HepG2 (cell line): ENCODE results near the gene USP1. TPM values are rescaled to one million over a fixed set of nuclear protein-coding genes. Genes with fewer than 3 reads are reported as not detected.

Experiments used
- ATAD3A ChIP-seq: sonication (generic); formaldehyde crosslinking; IDR thresholded peaks from 2 replicates; pipeline ENCODE4 v1.4.0; 2020; ENCODE audit warnings: missing genetic modification reagents
- BCL6 ChIP-seq: IDR thresholded peaks from 2 replicates; pipeline ENCODE4 v1.6.1; 2016; ENCODE audit warnings: missing genetic modification reagents, missing compliant biosample characterization
- HNRNPLL ChIP-seq: fragments of 200-400 bp; formaldehyde crosslinking; IDR thresholded peaks from 2 replicates; pipeline ENCODE4 v1.6.1; 2017; ENCODE audit warnings: mild to moderate bottlenecking, low read depth, low read length; ENCODE audit not compliant: poor library complexity, severe bottlenecking
- IRX3 ChIP-seq: sonication (generic); formaldehyde crosslinking; IDR thresholded peaks from 2 replicates; pipeline ENCODE4 v1.8.1; 2023; ENCODE audit warnings: mild to moderate bottlenecking, low read depth, missing genetic modification reagents, borderline replicate concordance
- MIER2 ChIP-seq: IDR thresholded peaks from 2 replicates; pipeline ENCODE4 v1.6.1; 2016; ENCODE audit warnings: missing biosample characterization, missing genetic modification reagents
- NR1H2 ChIP-seq: sonication (generic); formaldehyde crosslinking; IDR thresholded peaks from 2 replicates; pipeline ENCODE4 v1.8.1; 2022; ENCODE audit warnings: low read depth, missing genetic modification reagents, borderline replicate concordance
- RELA ChIP-seq: sonication (generic); formaldehyde crosslinking; IDR thresholded peaks from 2 replicates; pipeline ENCODE4 v1.4.0; 2020; ENCODE audit warnings: missing genetic modification reagents
- RNF2 ChIP-seq: fragments of 450-650 bp; conservative IDR thresholded peaks from 2 replicates; pipeline ENCODE4 v1.6.1; 2016; ENCODE audit warnings: low read depth
- TBX3 ChIP-seq: fragments of 450-650 bp; IDR thresholded peaks from 2 replicates; pipeline ENCODE4 v1.6.1; 2017; ENCODE audit warnings: antibody characterized with exemption, mild to moderate bottlenecking, inconsistent platforms, borderline replicate concordance
- ZBTB7A ChIP-seq: sonication (generic); formaldehyde crosslinking; IDR thresholded peaks from 2 replicates; pipeline ENCODE4 v1.8.0; 2022; ENCODE audit warnings: mild to moderate bottlenecking, missing genetic modification reagents
- ZNF101 ChIP-seq: sonication (generic); formaldehyde crosslinking; IDR thresholded peaks from 2 replicates; pipeline ENCODE4 v1.4.0; 2020; ENCODE audit warnings: mild to moderate bottlenecking, low read depth, missing genetic modification reagents, borderline replicate concordance
- ZNF501 ChIP-seq: sonication (generic); formaldehyde crosslinking; IDR thresholded peaks from 2 replicates; pipeline ENCODE4 v1.5.1; 2020; ENCODE audit warnings: mild to moderate bottlenecking, moderate library complexity, missing genetic modification reagents
- ZNF761 ChIP-seq: sonication (generic); formaldehyde crosslinking; conservative IDR thresholded peaks from 2 replicates; pipeline ENCODE4 v1.4.0; 2020; ENCODE audit warnings: mild to moderate bottlenecking, missing genetic modification reagents
- ZNF781 ChIP-seq: sonication (generic); formaldehyde crosslinking; IDR thresholded peaks from 2 replicates; pipeline ENCODE4 v1.5.1; 2020; ENCODE audit warnings: borderline replicate concordance, mild to moderate bottlenecking, missing genetic modification reagents; ENCODE audit errors: not compliant biosample characterization
- ZNF850 ChIP-seq: sonication (generic); formaldehyde crosslinking; conservative IDR thresholded peaks from 2 replicates; pipeline ENCODE4 v1.9.0; 2021; ENCODE audit warnings: mild to moderate bottlenecking, missing genetic modification reagents
- polyA plus RNA-seq, 8 experiments: library from polyadenylated mRNA; depleted of rRNA in 3 of 8; stranded (reverse) in 7 of 8; unstranded in 1 of 8; fragments of >200 nt; fragmentation: Illumina TruSeq in 4 of 8; extraction: Trizol in 4 of 8; gene quantifications; 2 replicates each; pipeline versions ENCODE4 v1.2.1 to v1.2.3, GENCODE V29; 2011 to 2016; ENCODE audit warnings: low read depth in 4 of 8, missing spikeins in 1 of 8, mixed read lengths in 1 of 8; ENCODE audit not compliant: insufficient read depth in 1 of 8
- total RNA-seq, 5 experiments: library from RNA; depleted of rRNA; stranded (reverse); fragments of >200 nt; fragmentation: Illumina TruSeq; extraction: Trizol; gene quantifications; 2 replicates each; pipeline ENCODE4 v1.2.3, GENCODE V29; 2016; ENCODE audit warnings: low read depth in 1 of 5
- TF ChIP-seq, protein P1 (sequence below): IDR thresholded peaks from 2 replicates; pipeline ENCODE4 v1.6.1; 2016; ENCODE audit warnings: missing genetic modification reagents, missing compliant biosample characterization
- TF ChIP-seq, protein P2 (sequence below): conservative IDR thresholded peaks from 2 replicates; pipeline ENCODE4 v1.6.1; 2018; ENCODE audit warnings: missing genetic modification reagents
- TF ChIP-seq, protein P3 (sequence below): sonication (generic); formaldehyde crosslinking; IDR thresholded peaks from 2 replicates; pipeline ENCODE4 v1.5.1; 2020; ENCODE audit warnings: mild to moderate bottlenecking, missing genetic modification reagents, borderline replicate concordance
- TF ChIP-seq, protein P4 (sequence below): sonication (generic); formaldehyde crosslinking; IDR thresholded peaks from 2 replicates; pipeline ENCODE4 v1.4.0; 2020; ENCODE audit warnings: low read depth, mild to moderate bottlenecking, missing genetic modification reagents
- TF ChIP-seq, protein P5 (sequence below): sonication (generic); formaldehyde crosslinking; IDR thresholded peaks from 2 replicates; pipeline ENCODE4 v1.5.1; 2020; ENCODE audit warnings: mild to moderate bottlenecking, missing genetic modification reagents, moderate library complexity

USP1 gene
- total and polyA plus RNA-seq, 2 of the 13 experiments (the other 11 are each of a cell fraction or from before 2014, with no cell fraction given): 9.0 to 64.6 TPM

DNA sequence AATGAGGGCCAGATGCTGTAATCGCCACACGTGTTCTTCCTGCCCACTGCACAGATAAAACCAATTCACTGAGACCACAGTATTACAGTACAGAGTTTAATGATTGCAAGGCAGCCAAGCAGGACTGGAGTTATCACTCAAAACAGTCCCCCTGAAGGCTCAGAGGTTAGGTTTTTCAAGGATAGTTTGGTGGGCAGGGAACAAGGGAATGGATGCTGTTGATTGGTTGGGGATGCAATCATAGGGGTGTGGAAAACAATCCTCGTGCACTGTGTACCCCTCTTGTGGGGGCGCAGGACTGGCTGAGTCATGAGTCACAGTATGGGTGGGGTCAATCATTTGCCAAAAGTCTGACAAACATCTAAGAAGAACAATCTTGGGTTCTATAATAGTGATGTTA, 12.4 kb upstream of the USP1 start (continued):
- TF ChIP-seq ATAD3A (CRISPR knock-in tag) (no peak), ZNF781 (CRISPR knock-in tag) (no peak), RNF2 (no peak), IRX3 (CRISPR knock-in tag) (no peak), ZNF501 (CRISPR knock-in tag) (no peak), HNRNPLL (no peak), ZNF101 (CRISPR knock-in tag) (no peak), BCL6 (no peak), ZNF761 (CRISPR knock-in tag) (0 out of 2 replicates have a peak, but pooled peaks have one; percentile 11), ZNF850 (CRISPR knock-in tag) (no peak), NR1H2 (CRISPR knock-in tag) (no peak), MIER2 (CRISPR knock-in tag) (no peak), RELA (CRISPR knock-in tag) (no peak), ZBTB7A (no peak), TBX3 (no peak)
- TF ChIP-seq, protein P1, sequence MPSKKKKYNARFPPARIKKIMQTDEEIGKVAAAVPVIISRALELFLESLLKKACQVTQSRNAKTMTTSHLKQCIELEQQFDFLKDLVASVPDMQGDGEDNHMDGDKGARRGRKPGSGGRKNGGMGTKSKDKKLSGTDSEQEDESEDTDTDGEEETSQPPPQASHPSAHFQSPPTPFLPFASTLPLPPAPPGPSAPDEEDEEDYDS (CRISPR knock-in tag): peak; percentile 61; the same call in 1 of the 2 replicates
- TF ChIP-seq, protein P2, sequence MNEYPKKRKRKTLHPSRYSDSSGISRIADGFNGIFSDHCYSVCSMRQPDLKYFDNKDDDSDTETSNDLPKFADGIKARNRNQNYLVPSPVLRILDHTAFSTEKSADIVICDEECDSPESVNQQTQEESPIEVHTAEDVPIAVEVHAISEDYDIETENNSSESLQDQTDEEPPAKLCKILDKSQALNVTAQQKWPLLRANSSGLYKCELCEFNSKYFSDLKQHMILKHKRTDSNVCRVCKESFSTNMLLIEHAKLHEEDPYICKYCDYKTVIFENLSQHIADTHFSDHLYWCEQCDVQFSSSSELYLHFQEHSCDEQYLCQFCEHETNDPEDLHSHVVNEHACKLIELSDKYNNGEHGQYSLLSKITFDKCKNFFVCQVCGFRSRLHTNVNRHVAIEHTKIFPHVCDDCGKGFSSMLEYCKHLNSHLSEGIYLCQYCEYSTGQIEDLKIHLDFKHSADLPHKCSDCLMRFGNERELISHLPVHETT (CRISPR knock-in tag): no peak
- TF ChIP-seq, protein P3, sequence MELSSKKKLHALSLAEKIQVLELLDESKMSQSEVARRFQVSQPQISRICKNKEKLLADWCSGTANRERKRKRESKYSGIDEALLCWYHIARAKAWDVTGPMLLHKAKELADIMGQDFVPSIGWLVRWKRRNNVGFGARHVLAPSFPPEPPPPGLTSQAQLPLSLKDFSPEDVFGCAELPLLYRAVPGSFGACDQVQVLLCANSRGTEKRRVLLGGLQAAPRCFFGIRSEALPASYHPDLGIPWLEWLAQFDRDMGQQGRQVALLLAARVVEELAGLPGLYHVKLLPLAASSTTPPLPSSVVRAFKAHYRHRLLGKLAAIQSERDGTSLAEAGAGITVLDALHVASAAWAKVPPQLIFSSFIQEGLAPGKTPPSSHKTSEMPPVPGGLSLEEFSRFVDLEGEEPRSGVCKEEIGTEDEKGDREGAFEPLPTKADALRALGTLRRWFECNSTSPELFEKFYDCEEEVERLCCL (CRISPR knock-in tag): no peak
- TF ChIP-seq, protein P4, sequence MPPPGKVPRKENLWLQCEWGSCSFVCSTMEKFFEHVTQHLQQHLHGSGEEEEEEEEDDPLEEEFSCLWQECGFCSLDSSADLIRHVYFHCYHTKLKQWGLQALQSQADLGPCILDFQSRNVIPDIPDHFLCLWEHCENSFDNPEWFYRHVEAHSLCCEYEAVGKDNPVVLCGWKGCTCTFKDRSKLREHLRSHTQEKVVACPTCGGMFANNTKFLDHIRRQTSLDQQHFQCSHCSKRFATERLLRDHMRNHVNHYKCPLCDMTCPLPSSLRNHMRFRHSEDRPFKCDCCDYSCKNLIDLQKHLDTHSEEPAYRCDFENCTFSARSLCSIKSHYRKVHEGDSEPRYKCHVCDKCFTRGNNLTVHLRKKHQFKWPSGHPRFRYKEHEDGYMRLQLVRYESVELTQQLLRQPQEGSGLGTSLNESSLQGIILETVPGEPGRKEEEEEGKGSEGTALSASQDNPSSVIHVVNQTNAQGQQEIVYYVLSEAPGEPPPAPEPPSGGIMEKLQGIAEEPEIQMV (CRISPR knock-in tag): 0 out of 2 replicates have a peak, but pooled peaks have one; percentile 29
- TF ChIP-seq, protein P5, sequence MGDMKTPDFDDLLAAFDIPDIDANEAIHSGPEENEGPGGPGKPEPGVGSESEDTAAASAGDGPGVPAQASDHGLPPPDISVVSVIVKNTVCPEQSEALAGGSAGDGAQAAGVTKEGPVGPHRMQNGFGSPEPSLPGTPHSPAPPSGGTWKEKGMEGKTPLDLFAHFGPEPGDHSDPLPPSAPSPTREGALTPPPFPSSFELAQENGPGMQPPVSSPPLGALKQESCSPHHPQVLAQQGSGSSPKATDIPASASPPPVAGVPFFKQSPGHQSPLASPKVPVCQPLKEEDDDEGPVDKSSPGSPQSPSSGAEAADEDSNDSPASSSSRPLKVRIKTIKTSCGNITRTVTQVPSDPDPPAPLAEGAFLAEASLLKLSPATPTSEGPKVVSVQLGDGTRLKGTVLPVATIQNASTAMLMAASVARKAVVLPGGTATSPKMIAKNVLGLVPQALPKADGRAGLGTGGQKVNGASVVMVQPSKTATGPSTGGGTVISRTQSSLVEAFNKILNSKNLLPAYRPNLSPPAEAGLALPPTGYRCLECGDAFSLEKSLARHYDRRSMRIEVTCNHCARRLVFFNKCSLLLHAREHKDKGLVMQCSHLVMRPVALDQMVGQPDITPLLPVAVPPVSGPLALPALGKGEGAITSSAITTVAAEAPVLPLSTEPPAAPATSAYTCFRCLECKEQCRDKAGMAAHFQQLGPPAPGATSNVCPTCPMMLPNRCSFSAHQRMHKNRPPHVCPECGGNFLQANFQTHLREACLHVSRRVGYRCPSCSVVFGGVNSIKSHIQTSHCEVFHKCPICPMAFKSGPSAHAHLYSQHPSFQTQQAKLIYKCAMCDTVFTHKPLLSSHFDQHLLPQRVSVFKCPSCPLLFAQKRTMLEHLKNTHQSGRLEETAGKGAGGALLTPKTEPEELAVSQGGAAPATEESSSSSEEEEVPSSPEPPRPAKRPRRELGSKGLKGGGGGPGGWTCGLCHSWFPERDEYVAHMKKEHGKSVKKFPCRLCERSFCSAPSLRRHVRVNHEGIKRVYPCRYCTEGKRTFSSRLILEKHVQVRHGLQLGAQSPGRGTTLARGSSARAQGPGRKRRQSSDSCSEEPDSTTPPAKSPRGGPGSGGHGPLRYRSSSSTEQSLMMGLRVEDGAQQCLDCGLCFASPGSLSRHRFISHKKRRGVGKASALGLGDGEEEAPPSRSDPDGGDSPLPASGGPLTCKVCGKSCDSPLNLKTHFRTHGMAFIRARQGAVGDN (CRISPR knock-in tag): no peak
